CD4-positive, alpha-beta T cell treated with Interleukin-12 subunit alpha and Interleukin-12 subunit beta, for 1 hour (primary cell): ENCODE results near the gene GRK5.

Experiments used
- DNase-seq: peaks from one replicate; pipeline ENCODE4 v3.0.0-alpha.2; 2020

The GRK5 gene

DNA sequence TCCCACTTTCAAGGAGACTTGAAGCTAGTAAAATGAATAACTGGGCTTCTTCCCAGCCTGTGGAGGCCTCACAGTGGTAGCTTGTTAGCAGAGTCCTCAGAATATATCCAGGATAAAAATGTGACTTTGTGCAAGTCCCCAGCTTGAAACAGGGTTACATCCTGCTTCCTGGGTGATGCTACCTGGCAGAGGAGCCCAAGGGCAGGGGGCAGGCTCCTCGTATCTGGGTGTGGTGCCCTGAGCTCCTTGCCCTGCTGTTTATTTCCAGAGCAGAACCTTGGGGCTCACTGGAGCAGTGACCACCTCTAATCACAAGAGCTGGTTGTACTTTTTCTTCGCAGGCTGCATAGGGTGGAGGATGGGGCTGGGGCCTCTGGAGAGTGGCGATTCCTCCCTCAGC is 94.8 kb downstream of the GRK5 start:
- peak; percentile 23 for DNase-seq

DNA sequence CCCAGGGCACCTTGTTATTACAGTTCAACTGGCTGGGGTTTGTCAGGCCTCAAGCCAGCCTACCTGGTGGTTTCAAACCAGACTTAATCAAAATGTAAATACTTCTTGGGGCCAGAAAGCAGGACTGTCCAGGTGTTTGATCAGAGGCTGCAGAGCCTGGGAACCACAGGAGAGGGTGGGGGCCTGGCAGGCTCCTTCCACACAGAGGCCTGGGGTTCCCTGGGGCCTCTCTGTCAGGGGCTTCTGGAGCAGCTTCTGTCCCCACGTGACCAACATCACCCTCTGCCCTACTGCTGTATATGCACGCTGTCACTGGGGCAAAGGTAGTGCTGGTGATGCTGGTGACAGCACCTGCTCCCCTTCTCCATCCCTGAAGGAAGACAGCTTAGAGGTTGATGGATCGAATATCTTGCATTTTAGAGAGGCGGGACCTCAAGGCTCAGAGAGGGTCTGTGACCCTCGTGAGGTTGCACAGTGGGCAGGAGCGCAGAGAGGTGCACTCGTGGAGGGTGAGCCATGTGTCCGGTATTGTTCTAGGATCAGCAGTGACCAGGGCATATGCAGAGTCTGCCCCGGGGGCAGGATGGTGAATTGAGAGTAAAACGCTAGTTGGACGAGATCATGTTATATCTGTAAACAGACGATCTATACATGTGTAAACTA is 95.4 kb downstream of the GRK5 start:
- DNase-seq = no peak

DNA sequence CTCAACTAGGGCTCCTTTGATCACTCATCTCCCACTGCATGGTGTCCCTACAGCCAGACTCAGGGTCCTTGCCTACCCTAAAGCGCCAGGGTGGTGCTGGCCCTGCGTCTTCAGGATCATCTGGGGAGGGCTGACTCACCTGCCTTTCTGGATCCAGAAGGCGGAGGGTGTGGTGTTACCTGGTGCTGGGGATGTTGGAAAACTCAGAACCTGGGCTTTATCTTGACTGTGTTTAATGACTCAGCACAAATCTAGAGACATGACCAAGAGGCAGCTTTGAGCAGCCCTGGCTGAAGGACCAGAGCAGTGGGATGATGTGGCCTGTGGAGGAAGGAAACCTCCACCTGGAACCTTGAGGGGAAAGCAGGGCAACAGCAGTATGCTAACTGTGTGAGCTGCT is 96.5 kb downstream of the GRK5 start:
- DNase-seq = no peak

DNA sequence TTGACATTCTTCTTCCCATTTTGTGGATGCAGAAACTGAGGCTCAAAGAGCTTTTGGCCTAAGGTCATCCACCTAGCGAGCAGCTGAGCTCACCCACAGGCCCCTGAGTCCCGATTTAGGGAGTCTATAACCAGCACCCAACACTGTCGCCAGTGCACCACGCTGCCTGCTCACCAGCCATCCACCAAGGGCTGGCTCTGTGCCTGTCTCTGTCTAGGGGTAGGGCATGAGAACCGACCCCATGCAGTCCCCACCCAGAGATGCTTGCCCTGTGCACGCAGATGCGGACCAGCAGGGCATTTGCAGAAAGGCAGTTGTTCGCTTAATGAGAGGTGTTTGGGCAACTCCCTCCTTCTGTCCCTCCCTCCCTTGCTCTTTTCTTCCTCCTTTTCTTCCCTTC is 97.2 kb downstream of the GRK5 start:
- no peak for DNase-seq

DNA sequence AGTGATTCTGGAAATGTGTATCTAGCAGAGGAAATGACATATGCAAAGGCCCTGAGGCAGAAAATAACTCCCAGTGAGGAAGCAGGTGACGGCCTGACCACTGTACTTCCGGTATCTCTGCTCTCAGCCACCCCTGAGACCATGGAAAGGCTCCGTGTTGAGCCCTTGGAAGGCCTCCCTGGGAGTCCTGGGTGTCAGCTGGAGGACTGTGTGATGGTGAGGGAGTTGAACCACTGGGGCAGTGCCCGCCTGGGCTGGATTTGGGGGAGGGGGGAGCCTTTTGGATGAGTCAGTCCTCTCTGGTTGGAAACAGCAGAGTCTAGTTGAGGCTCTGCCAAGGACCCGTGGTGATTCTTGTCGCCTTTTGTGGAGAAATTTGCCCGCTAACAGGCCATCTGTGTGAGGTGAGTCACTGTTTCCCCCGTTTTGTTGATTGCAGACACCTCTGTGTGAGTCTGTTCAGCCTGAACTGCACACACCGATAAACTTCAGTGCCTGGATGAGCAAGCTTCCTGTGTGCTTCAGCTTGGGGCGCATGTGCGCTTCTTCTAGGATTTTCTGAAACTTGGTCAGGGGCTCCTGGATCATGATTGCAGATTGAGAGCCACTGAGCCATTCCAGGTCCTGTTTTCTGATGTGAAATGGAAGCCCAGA is 98.6 kb downstream of the GRK5 start:
- DNase-seq = peak; percentile 86

DNA sequence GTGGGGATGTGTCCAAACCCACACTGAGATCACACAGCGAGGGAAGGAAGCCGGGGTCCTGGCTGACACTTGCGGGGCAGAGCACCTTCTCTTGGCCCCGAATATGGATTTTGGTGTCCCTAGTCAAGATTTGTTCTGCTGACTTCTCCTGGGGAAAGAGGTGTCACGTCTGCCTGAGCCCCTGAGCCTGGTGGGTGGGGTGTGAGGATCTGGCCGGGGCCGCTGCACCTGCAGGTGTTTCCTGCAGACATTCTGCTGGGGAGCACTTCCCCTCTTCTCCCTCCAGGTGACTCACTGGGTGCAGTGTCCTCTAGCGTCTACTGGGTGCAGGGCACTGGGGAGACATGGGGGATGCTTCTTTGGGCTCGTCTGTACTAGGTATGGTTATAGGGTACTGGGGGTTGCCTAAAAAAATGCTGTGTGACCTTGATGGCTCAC is 99.2 kb downstream of the GRK5 start:
- DNase-seq = peak; percentile 80

DNA sequence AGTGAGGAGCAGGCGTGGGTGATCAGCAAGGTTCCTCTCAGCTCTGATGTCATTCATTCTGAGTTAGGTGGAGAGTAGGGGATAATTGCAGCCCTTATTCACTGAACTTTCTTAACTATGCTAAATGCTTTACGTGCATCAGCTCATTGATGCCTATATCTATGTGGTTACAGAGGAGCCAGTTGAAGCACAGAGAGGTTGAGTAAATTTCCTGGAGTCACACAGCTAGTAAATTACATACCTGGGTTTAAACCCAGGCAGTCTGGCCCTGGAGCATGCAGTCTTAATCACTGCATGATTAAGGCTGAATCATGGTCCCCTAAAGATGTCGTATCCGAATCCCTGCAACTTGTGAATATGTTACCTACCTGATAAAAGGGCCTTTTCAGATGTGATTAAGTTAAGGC is 99.6 kb downstream of the GRK5 start:
- no peak for DNase-seq

DNA sequence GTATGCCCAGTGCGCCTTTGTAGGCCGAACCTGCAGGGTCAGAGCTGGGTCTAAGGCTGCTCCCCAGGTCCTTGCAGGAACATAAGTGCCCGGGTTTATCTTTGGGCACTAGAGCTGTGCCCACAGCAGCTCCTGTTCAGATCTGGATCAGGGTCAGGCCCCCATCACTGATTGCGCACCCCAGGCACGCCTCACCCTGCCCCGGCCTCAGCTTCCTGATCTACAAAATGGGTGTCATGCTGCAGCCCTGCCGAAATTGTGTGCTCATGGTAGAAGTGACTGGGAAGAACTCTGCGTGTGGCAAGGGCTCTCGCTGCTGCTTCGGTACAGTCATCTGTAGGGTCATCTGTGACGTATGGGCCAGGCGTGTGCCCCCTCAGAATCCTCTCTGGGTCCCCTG is 100.7 kb downstream of the GRK5 start:
- DNase-seq = no peak

DNA sequence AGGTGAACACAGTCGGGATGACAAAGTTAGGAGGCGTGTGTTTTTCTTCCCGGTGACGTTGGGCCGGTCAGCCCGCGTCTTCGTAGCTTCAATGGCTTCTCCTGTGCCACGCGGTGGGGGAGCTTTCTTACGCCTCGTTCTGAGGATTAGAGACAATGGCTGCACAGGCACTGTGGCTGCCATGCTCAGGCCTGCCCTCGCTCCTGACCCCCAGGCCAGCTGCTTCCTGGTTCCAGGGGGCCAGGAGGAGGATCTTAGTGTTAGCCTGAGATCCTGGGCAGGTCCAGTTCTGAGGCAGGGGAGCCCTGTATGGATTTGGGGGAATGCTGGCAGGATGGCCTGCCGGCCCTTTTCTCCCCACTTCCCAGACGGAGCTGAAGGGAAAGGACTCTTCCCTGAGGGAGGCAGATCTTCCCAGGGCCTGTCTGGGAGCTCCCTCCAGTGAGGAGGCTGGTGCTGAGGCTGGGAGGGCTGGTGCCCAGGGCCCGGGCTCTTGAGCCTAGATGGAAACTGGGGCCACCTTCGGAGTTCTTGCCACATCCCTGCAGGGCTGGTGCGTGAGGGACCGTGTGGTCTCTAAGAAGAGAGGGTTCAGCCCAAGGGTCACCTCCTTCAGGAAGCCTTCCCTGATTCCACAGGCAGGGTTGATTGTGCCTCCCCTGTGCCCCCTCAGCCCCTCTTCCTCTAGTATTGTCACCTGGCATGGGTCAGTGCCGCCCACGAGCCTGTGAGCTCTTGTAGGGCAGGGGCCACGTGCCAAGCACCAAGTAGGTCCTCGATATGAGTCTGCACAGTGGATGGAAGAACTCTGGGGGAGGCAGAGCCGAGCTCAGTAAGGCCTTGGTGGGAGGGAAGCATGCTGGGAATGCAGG is 101.4 kb downstream of the GRK5 start:
- DNase-seq = no peak

DNA sequence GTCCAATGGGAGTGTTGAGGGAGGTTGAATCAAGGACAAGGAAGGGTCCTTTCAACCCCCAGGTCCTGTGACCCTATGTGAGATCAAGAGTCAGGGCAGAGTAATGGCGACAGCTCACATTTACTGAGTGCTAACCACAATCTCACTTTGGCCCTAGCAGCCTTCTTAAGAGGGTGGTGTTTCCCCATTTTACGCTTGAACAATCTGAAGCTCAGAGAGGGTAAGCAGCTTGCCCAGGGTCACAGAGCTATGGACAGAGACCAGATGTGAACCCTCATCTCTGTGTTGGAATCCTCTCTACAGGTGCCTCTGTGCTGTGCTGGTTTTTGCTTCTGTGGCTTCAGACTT is 102.0 kb downstream of the GRK5 start:
- no peak for DNase-seq

DNA sequence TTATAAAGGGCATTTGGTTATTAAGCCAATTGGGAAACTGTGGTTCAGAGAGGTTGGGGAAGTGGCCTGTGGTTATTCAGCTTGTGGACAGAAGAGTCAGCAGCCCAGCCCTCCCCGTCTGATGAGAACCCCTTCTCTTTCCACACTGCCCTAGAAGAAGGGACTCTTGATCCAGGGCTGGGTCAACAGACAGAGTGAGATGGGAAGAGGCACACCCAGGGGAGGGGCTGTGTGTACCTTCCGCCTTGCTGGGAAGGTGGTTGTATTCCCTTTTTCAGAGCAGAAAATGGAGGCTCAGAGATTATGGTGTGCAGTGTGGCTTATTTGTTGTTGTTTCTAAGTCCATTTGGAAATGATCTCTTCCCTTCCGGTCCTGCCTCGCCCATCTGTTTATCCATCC is 103.4 kb downstream of the GRK5 start:
- no peak for DNase-seq

DNA sequence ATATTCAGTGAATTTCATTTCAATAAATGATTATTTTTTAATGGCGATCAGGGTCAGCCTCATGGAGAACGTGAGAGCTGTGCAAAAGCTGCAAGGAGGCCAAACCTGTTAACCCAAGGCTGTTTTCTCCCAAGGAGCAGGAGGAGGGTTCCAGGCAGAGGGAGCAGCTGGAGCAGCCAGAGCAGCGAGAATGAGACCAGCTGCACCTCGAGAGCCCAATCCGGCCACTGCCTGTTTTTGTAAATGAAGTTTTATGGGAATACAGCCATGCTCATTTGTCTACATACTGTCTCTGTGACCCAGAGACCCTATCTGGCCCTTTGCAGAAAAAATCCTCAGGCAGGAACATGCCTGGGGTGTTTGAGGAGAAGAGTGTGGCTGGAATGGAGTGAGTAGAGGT is 104.9 kb downstream of the GRK5 start:
- no peak for DNase-seq

DNA sequence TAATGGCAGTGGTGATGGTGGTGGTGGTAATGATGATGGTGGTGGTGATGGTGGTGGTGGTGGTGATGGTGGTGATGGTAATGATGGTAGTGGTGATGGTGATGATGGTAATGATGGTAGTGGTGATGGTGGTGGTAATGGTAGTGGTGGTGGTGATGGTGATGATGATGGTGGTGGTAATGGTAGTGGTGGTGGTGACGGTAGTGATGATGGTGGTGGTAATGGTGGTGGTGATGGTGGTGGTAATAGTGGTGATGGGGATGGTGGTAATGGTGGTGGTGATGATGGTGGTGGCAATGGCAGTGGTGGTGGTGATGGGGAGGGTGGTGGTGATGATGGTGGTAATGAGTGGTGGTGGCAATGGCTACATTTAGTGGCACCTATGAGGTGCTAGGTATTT is 105.7 kb downstream of the GRK5 start:
- peak; percentile 19 for DNase-seq

DNA sequence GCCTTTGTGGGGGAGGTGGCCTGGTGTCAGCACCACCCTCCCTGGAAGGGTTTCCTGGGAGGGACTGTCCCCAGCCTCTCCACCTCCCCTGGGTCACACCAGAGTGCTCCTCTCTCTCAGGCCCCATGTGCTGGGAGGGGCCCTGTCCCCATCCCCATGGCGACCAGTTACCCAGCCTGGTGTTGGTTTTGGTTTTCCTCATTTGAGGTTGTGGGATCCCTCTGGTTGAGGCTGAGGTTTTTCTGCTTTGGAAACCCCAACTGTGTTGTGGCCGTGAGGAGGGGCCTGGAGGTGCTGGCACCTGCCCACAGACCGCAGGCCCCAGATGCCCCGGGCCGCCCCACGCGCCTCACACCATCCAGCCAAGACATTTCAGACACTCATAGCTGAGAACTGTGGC is 106.3 kb downstream of the GRK5 start:
- peak; percentile 66 for DNase-seq

DNA sequence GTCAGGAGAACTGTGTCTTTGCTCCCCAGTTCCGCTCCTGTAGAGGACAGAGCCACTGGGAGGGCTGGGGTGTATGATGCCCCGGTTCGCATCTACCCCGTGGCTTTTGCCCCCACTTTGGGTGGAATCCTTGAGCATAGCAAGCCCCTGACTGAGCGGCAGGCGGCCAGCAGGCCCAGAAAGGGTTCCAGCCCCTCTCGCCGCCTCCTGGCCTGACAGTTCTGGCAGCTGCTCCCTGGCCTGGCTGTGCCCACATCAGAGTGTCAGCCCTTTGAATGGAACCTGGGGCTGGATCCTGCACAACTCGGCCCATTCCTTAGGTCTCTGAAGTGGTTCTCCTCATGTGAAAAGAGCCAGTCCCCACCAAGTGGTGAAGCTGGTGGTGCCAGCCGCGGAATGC is 106.7 kb downstream of the GRK5 start:
- no peak for DNase-seq

DNA sequence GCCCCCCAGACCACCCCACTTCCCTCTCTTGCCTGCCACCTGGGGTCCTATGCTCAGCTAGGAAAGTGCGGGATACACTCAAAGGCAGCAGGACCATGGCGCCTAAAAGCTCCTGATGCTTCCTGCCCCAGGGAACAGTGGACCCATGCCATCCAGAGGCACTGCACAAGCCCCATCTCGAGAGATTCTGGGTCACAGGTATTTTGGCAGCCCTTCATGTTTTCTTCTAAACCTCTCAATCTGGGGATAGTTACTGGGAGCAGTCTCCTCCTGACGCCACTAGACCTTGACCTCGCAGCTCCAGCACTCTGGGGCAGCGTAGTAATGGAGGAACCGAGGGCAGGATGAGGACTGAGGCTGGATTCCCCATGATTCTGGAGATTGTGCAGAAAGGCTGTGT is 107.1 kb downstream of the GRK5 start:
- no peak for DNase-seq

DNA sequence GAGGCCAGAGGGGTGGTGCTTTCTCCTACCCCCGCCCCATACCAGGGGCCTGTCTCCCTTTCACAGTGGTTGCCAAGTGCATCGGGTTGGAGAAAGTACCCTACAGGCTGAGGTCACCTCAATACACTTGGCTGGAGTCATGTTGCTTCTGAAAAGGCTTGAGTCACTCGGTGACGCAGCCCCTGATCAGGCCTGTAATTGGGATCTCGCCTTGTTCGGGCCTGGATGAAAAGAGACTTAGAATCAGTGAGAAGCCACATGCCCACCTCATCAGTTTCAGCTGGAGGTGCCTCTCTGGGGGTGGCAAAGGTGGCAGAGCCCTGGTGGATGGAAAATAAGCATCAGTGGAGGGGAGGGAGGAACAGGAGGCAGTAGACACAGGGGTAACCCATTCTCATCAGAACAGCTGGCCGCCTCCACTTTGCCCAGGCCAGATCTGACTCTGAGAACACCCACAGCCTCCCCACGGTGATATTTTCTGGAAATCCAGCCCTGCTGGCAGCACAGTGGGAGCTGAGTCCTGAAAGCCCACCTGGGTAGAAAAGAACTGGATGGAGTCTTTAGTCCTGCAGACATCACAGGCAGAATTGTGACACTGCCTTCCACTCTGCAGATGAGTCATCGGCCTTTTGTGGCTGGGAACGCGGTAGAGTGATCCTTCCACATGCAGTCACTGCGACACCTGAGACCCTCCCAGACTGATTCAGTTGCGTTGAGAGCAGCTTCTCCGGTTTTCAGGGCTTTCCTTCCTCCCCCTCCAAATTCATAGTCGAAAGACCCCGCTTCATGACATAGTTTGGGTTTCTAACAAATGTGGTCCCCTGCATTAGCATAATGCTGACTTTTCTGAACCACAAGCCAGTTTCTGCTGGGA is 108.0 kb downstream of the GRK5 start:
- DNase-seq = peak; percentile 41

DNA sequence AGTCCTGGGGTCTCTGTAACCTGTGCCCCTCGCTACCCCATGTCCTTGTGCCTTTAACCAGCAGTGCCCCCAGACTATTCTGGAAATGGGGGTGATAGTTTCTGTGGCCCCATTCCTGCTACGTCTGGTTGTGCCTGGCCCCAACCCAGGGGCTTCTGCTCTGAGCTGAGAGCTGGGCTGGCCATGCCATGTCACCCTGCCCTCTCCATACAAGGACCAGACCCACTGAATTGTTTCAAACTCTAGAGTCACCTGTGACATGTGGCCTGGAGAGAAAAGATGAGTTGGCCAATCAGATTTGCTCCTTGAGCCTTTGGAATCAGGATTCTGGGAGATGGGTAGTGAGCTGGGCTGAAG is 108.6 kb downstream of the GRK5 start:
- DNase-seq = no peak

DNA sequence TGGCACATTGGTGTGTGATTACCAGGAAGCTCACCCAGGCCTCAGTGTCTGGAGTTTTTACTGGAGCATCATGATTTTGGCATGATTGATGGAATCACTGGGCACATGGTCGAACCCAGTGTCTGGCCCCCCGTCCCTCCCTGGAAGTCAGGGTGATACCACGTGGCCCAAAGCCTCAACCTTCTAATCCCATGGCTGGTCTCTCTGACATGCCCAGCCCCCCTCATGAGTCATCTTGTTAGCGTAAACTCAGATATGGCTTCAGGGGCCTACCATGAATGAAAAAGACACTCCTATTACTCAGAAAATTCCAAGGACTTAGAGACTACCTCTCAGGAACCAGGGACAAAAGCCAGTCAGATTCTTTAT is 109.3 kb downstream of the GRK5 start:
- no peak for DNase-seq

DNA sequence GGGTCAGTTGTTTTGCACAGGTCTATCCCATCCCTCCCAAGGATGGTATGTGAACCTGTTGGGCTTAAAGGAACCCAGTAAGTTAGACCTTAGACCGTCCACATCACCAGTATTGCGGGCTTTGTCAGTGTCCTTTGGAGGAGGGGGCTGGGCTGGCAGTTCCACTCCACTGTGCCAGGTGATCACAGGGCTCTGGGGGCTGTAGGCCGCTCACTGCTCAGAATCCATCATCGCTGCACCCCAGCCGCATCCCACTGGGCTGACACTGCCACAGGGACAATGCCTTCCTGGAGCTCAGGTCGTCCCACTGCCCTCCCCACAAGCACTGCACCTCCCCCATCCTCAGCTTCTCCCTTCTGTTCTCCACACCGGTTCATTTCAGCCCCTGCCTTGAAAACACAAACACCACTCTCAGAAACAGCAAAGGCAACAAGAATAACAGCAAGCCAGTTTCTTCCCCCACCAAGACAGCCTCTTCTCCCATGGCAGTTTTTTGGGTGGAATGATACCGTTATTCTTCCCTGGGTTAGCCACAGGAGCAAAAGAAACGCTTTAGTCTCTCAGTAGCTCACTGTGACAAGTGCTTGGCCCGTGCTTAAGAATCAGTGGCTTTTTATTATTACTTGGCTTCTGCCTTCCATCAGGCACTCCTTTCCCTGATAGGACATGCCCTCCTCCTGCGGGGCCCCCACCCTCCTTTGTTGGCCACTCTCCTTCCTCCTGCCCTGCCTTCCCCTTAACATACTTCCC is 111.2 kb downstream of the GRK5 start:
- DNase-seq = no peak

DNA sequence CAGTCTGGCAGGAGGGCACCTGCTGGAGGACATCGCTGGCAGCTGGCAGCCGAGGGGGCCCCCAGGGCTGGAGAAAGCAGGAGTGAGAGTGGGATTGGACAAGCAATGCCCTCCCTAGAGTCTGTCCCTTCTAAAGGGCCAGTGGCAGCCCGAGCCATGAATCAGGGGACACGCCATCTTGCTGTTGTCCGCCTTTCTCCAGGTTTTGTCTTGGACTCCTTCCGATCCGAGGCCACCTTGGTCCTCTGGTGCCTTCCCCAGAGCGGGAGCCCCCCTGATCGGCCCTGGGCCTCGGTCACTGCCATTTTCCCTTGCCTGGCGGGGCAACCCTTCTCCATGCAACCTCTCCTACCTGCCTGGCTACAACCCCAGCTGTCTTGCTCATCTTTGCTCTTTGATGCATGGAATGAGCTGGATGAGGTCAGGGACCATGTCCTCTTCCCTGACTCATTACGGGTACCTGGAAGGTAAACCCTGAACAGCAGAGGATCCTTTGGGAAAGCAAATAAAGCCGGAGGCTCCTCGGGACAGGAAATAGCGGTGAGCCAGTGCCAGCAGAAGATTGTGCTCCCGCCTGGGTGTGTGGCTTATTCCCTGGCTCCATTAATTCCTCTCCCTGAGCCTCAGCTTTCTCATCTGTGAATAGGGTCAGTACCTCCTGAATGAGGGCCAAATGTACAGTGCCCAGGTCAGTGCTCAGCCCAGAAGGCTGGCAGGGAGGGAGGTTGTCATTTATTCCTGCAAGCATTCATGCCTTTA is 112.0 kb downstream of the GRK5 start:
- DNase-seq = no peak

DNA sequence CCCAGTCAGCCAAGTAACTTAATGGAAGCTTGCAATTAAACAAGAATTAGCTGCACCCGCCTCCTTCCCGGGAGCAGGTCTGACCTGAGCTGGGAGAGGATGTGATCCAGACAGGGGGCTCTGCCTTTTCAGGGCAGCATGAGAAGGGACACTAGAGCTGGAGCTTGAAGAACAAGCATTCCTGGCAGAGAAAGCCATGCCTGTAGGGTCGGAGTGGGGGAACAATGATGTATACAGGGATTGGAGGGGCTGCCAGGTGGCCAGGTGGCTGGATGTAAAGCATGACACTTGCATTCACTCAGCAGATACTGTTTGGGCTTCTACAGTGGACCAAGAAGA is 112.5 kb downstream of the GRK5 start:
- DNase-seq = no peak
